ENCODE data around the gene NRXN3.
A peak's percentile ranks its signal among the peaks of the same experiment; 100 is the strongest.

NRXN3 gene

GRCh38 chr14:79328863-79329262, 1158.7 kb downstream of the NRXN3 start:
- no peak for DNase-seq

GRCh38 chr14:79331830-79332229, 1161.7 kb downstream of the NRXN3 start:
- no peak for DNase-seq

- DNase-seq = no peak
Measured at GRCh38 chr14:79332504-79333197, 1162.5 kb downstream of the NRXN3 start.

GRCh38 chr14:79333198-79333546, 1163.0 kb downstream of the NRXN3 start:
- no peak for DNase-seq

GRCh38 chr14:79334272-79334671, 1164.1 kb downstream of the NRXN3 start:
- DNase-seq = no peak

GRCh38 chr14:79337761-79338160, 1167.6 kb downstream of the NRXN3 start:
- no peak for DNase-seq

- no peak for DNase-seq
Measured at GRCh38 chr14:79342942-79343341, 1172.8 kb downstream of the NRXN3 start.

GRCh38 chr14:79351011-79351410, 1180.8 kb downstream of the NRXN3 start:
- no peak for DNase-seq

GRCh38 chr14:79352076-79352630, 1182.0 kb downstream of the NRXN3 start:
- no peak for DNase-seq

GRCh38 chr14:79354336-79354735, 1184.2 kb downstream of the NRXN3 start:
- DNase-seq = no peak

GRCh38 chr14:79356040-79356439, 1185.9 kb downstream of the NRXN3 start:
- DNase-seq = peak in 1 of 2 experiments; percentile 4

GRCh38 chr14:79357307-79357706, 1187.1 kb downstream of the NRXN3 start:
- no peak for DNase-seq

- no peak for DNase-seq
Measured at GRCh38 chr14:79363291-79363690, 1193.1 kb downstream of the NRXN3 start.

GRCh38 chr14:79369359-79370332, 1199.5 kb downstream of the NRXN3 start:
- DNase-seq = no peak

GRCh38 chr14:79370969-79371368, 1200.8 kb downstream of the NRXN3 start:
- DNase-seq = no peak

GRCh38 chr14:79373451-79373850, 1203.3 kb downstream of the NRXN3 start:
- DNase-seq = no peak

- DNase-seq = peak in 1 of 2 experiments; percentile 48
Measured at GRCh38 chr14:79375356-79375755, 1205.2 kb downstream of the NRXN3 start.

GRCh38 chr14:79376557-79376956, 1206.4 kb downstream of the NRXN3 start:
- no peak for DNase-seq

GRCh38 chr14:79378020-79378419, 1207.8 kb downstream of the NRXN3 start:
- no peak for DNase-seq

GRCh38 chr14:79379266-79379665, 1209.1 kb downstream of the NRXN3 start:
- DNase-seq = no peak

GRCh38 chr14:79383031-79383430, 1212.9 kb downstream of the NRXN3 start:
- peak in 1 of 2 experiments; percentile 23 for DNase-seq

GRCh38 chr14:79383475-79383874, 1213.3 kb downstream of the NRXN3 start:
- DNase-seq = no peak

- DNase-seq = no peak
Measured at GRCh38 chr14:79395061-79395460, 1224.9 kb downstream of the NRXN3 start.
